ENCODE measurements around the gene TEX48. TPM values are rescaled to one million over a fixed set of nuclear protein-coding genes. Genes with fewer than 3 reads are reported as not detected.

TEX48 gene
- total and polyA plus RNA-seq, 7 donors = not detected

DNA sequence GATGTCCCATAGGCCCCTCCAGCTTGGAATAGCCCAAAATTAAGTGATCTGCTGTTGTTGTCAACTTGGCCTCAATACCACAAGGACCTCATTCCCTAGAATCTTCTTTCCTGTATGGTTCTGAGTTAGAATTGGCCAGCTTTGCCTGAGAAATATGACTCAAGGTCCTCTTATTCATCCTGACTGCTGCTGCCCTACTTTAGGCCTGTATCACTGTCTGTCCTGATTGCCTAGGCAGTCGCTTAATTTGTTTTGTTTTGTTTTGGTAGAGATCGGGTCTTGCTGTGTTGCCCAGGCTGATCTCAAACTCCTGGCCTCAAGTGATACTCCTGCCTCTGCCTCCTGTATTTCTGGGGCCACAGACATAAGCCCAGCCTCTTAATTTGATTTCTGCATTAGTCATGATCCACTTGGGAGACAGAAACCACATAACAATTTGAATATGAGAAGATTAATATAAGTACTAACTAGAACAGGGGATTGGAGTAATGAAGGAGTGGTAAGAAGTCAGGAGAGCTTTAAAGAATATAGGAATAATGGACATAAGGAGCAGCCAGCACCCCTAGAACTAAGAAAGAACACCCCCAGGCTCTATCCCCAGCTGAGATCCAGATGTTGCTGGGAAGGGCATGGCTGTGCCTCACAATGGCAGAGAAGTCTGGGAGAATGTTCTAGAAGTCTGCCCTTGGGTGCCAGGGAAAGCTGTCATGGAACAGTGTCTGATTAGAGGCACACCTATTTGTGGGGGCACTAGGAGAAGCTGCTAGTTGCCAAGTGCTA lies 29.0 kb downstream of the TEX48 start:
- DNase-seq (no peak), ATAC-seq (peak in 1 of 4 donors; percentile 6)
- Histone ChIP-seq H3K36me3 (ENCODE audit: insufficient read depth in 1 of 2, low read depth in 1 of 2) (no peaks in the 10 kb centered on the region), H3K9me3 (no peaks in the 10 kb centered on the region), H3K4me1 (no peaks in the 10 kb centered on the region), H3K27ac (no peak overlapping the region), H3K27me3 (ENCODE audit: insufficient read depth in 3 of 3, low read length in 2 of 3) (no peaks in the 10 kb centered on the region), H3K4me3 (no peak overlapping the region)
- TF ChIP-seq, protein P1, sequence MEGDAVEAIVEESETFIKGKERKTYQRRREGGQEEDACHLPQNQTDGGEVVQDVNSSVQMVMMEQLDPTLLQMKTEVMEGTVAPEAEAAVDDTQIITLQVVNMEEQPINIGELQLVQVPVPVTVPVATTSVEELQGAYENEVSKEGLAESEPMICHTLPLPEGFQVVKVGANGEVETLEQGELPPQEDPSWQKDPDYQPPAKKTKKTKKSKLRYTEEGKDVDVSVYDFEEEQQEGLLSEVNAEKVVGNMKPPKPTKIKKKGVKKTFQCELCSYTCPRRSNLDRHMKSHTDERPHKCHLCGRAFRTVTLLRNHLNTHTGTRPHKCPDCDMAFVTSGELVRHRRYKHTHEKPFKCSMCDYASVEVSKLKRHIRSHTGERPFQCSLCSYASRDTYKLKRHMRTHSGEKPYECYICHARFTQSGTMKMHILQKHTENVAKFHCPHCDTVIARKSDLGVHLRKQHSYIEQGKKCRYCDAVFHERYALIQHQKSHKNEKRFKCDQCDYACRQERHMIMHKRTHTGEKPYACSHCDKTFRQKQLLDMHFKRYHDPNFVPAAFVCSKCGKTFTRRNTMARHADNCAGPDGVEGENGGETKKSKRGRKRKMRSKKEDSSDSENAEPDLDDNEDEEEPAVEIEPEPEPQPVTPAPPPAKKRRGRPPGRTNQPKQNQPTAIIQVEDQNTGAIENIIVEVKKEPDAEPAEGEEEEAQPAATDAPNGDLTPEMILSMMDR (IDR thresholded peaks at IDR 0.05) = no peak
- intact Hi-C loops (cut with DNase I) = loop anchor here (2.0 to 10.0 kb wide), 4 partner anchors 164 to 248 kb away; no protein-coding TSS in a partner anchor
- WGBS, 3 donors = 88 to 96% (median 89%) methylated on average over 2 of the region's 2 CpGs

DNA sequence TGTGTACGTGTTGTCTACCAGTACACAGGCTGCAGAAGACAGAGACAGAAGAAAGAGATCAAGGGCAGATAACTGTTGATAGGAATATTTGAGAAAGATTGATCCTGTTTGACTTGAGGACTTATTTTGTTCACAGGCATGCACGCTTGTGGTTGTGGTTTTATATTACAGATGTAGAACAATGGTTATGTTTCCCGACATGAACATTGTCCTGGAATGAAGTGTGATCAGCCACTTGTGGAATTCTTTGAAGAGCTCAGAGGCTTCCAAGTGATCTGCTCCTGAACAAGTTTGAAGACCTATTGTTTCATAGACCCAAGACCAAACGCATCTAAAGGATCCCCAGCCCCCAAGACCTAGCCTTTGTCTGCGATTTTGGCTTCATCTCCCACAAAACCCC lies 38.1 kb downstream of the TEX48 start:
- ATAC-seq = no peak
- no peak overlapping the region for H3K27ac ChIP-seq
- TF ChIP-seq, protein P1 (IDR thresholded peaks at IDR 0.05) = no peak
- intact Hi-C loops (cut with DNase I) = no loop called here
- 76 to 93% (median 81%) methylated on average over 5 of the region's 5 CpGs for WGBS, 3 donors
- no peak overlapping the region for H3K4me3 ChIP-seq
- no peak for DNase-seq
- no peaks in the 10 kb centered on the region for H3K27me3 ChIP-seq (ENCODE audit: insufficient read depth in 3 of 3, low read length in 2 of 3)
- H3K4me1 ChIP-seq = no peaks in the 10 kb centered on the region
- peaks cover 7 to 73% of the 10 kb centered on the region in 2 donors for H3K36me3 ChIP-seq (ENCODE audit: insufficient read depth in 1 of 2, low read depth in 1 of 2)
- H3K9me3 ChIP-seq = peaks cover 5% of the 10 kb centered on the region

DNA sequence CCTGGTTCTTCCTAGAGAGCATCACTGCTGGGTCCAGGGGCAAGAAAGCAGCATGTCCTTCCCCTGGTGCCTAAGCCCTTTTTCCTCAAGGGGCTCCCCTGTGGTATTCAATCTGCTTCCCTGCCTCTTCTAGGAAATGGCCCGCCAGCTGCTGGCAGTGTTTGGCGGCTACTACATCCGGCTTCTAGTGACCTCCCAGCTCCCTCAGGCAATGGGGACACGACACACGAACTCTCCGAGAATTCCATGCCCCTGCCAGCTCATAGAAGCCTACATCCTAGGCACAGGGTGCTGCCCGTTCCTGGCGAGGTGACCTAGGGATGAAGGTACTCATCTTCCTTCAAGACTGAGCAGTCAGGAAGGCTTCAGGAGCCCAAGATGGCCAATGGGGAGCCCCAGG lies 39.0 kb downstream of the TEX48 start:
- intact Hi-C loops (cut with DNase I) = no loop called here
- no peak for ATAC-seq
- no peak overlapping the region for H3K4me3 ChIP-seq
- 79 to 90% (median 87%) methylated on average over 8 of the region's 8 CpGs for WGBS, 3 donors
- H3K9me3 ChIP-seq = peaks cover 5% of the 10 kb centered on the region
- no peak for DNase-seq
- TF ChIP-seq, protein P1 (IDR thresholded peaks at IDR 0.05) = no peak
- peaks cover 7 to 82% of the 10 kb centered on the region in 2 donors for H3K36me3 ChIP-seq (ENCODE audit: insufficient read depth in 1 of 2, low read depth in 1 of 2)
- no peaks in the 10 kb centered on the region for H3K27me3 ChIP-seq (ENCODE audit: insufficient read depth in 3 of 3, low read length in 2 of 3)
- no peak overlapping the region for H3K27ac ChIP-seq
- H3K4me1 ChIP-seq = no peaks in the 10 kb centered on the region

DNA sequence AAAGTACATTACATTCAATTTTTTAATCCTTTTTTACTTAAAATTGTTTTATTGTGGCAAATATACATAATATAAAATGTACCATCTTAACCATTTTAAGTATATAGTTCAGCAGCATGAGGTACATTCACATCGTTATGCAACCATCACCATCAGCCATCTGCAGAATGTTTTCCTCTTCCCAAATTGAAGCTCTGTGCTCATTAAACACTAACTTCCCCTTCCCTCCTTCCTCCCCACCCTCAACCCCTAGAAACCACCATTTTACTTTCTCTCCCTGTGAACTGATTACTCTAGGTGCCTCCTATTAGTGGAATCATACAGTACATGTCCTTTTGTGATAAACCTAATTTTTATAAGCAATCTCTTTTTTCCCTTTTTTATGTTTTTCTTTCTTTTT lies 40.0 kb downstream of the TEX48 start:
- no peak overlapping the region for H3K4me3 ChIP-seq
- DNase-seq (no peak), ATAC-seq (no peak)
- TF ChIP-seq, protein P1 (IDR thresholded peaks at IDR 0.05) = no peak
- peaks cover 7 to 93% of the 10 kb centered on the region in 2 donors for H3K36me3 ChIP-seq (ENCODE audit: insufficient read depth in 1 of 2, low read depth in 1 of 2)
- 73 to 88% (median 87%) methylated on average over 1 of the region's 1 CpG for WGBS, 3 donors
- H3K4me1 ChIP-seq = no peaks in the 10 kb centered on the region
- intact Hi-C loops (cut with DNase I) = no loop called here
- H3K27ac ChIP-seq = no peak overlapping the region
- no peaks in the 10 kb centered on the region for H3K27me3 ChIP-seq (ENCODE audit: insufficient read depth in 3 of 3, low read length in 2 of 3)
- H3K9me3 ChIP-seq = no peaks in the 10 kb centered on the region
